AG04449 (cell line): Measurements from ENCODE around the gene UGT1A7.
"Not testable (repeated sequence)": the region's sequence is repeated elsewhere in the genome, so short reads cannot be mapped to it uniquely, and the experiment has no call there.

ENCODE experiments used
- CTCF ChIA-PET: fragments of 350-600 bp; formaldehyde crosslinking; extraction: SDS; loops from one replicate; lab custom pipeline; 2021; ENCODE audit warnings: antibody characterized with exemption; lab: Yijun Ruan, JAX
- POLR2A ChIA-PET: fragments of 400-600, 350-600 bp; formaldehyde crosslinking; extraction: SDS; loops from one replicate; lab custom pipeline; 2020; ENCODE audit warnings: antibody characterized with exemption, inconsistent platforms; lab: Yijun Ruan, JAX
- DNase-seq: peaks from one replicate; pipeline ENCODE4 v3.0.0-alpha.2; 2010; ENCODE audit warnings: low read depth, low spot score
- H3K4me3 ChIP-seq: 2 replicates; pipeline ENCODE4 v1.5.1; 2011; ENCODE audit warnings: low read depth, mild to moderate bottlenecking, control low read depth, low read length
- CTCF ChIP-seq: IDR thresholded peaks from one replicate; pipeline ENCODE4 v1.5.1; 2011; ENCODE audit warnings: mild to moderate bottlenecking, moderate library complexity, low read length, control low read depth, inconsistent platforms; ENCODE audit not compliant: insufficient read depth; ENCODE audit errors: missing control alignments

Gene UGT1A7

GRCh38 chr2:233743464-233744259, 62.0 kb downstream of the UGT1A7 start:
- ChIA-PET CTCF (no interaction called here), POLR2A (no interaction called here)
- no peak for DNase-seq
- no peak for TF ChIP-seq CTCF
- H3K4me3 ChIP-seq, result no peak overlapping the region

- no peak for TF ChIP-seq CTCF
- CTCF ChIA-PET, result no interaction called here
- POLR2A ChIA-PET, result no interaction called here
- DNase-seq, result no peak
- H3K4me3 ChIP-seq, result no peak overlapping the region
These were observed 63.5 kb downstream of the UGT1A7 start for GRCh38 chr2:233745073-233745755.

GRCh38 chr2:233745838-233746237, 64.1 kb downstream of the UGT1A7 start:
- H3K4me3 ChIP-seq, DNase-seq, POLR2A ChIA-PET, CTCF ChIA-PET: not testable (repeated sequence)

- H3K4me3 ChIP-seq, result no peak overlapping the region
- ChIA-PET POLR2A (no interaction called here), CTCF (no interaction called here)
- TF ChIP-seq CTCF, result no peak
- DNase-seq, result no peak
These were observed 65.0 kb downstream of the UGT1A7 start for GRCh38 chr2:233746475-233747282.

GRCh38 chr2:233747283-233747544, 65.5 kb downstream of the UGT1A7 start:
- no peak overlapping the region for H3K4me3 ChIP-seq
- no peak for TF ChIP-seq CTCF
- DNase-seq, result no peak
- ChIA-PET CTCF (no interaction called here), POLR2A (no interaction called here)

GRCh38 chr2:233750689-233751088, 69.0 kb downstream of the UGT1A7 start:
- CTCF ChIA-PET, result not testable (repeated sequence)

GRCh38 chr2:233751212-233752009, 69.7 kb downstream of the UGT1A7 start:
- CTCF ChIA-PET, H3K4me3 ChIP-seq, POLR2A ChIA-PET, DNase-seq: not testable (repeated sequence)

More at GRCh38 chr2:233750689-233751088, 69.0 kb downstream of the UGT1A7 start:
- DNase-seq, H3K4me3 ChIP-seq, POLR2A ChIA-PET: not testable (repeated sequence)
